GM12874 (cell line): ENCODE data around the gene MTCP1.

ENCODE experiments used
- TF ChIP-seq, protein P1 (sequence below): IDR thresholded peaks from 2 replicates; pipeline ENCODE4 v1.5.1; 2011; ENCODE audit warnings: low read depth, mild to moderate bottlenecking, control low read depth, low read length, moderate library complexity; ENCODE audit not compliant: insufficient read depth

MTCP1 gene

DNA sequence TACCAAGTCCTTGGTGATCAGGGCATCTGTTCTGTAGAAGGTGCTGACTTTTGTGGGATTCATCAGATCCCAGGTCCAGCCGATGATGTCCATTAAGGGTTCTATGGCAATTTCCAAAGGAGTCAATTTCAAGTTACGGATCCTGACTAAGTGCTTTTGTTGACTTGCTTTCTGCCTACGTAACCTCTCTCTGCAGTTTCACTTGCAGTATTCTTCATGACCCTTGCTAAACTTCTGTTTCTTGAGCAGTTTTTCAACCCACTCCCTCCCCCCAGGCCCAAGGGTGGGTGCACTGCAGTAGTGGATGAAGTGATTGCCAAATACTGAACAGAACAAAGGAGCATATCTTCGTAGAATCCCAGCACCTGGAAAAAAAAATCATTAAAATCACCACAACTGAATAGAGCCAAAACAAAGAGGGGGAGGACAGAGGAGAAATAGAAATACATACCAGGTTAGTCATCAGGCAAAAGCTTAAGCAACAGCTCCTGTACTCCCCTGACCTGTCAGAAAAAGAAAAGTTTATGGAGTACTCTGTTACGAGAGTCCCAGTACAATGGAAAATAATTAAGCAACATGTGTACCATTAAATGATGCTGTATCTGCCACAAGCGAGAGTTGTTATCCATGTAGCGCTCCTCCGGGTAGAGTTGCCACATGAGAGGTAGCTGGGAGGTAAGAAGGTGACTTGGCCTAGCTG lies 5.8 kb downstream of the MTCP1 start:
- TF ChIP-seq, protein P1, sequence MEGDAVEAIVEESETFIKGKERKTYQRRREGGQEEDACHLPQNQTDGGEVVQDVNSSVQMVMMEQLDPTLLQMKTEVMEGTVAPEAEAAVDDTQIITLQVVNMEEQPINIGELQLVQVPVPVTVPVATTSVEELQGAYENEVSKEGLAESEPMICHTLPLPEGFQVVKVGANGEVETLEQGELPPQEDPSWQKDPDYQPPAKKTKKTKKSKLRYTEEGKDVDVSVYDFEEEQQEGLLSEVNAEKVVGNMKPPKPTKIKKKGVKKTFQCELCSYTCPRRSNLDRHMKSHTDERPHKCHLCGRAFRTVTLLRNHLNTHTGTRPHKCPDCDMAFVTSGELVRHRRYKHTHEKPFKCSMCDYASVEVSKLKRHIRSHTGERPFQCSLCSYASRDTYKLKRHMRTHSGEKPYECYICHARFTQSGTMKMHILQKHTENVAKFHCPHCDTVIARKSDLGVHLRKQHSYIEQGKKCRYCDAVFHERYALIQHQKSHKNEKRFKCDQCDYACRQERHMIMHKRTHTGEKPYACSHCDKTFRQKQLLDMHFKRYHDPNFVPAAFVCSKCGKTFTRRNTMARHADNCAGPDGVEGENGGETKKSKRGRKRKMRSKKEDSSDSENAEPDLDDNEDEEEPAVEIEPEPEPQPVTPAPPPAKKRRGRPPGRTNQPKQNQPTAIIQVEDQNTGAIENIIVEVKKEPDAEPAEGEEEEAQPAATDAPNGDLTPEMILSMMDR: no peak

DNA sequence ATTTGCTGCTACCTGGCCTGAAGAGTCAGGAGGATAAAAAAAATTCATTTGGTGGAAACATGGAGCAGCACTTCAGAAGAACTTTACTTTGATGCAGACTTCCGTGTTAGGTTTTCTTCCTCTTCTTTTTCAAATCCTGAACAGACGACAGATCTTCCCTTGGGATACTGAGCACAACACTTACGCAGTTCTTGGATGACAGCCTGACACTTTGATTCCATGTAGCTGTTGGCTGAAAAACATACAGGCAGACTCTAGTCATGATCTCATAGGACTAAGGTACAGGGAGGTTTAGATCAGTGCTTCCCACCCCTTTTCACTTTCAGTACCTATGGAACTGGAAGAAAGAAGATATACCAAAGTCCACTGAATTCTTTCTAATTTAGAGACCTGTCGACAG lies 9.2 kb downstream of the MTCP1 start:
- TF ChIP-seq, protein P1: no peak

DNA sequence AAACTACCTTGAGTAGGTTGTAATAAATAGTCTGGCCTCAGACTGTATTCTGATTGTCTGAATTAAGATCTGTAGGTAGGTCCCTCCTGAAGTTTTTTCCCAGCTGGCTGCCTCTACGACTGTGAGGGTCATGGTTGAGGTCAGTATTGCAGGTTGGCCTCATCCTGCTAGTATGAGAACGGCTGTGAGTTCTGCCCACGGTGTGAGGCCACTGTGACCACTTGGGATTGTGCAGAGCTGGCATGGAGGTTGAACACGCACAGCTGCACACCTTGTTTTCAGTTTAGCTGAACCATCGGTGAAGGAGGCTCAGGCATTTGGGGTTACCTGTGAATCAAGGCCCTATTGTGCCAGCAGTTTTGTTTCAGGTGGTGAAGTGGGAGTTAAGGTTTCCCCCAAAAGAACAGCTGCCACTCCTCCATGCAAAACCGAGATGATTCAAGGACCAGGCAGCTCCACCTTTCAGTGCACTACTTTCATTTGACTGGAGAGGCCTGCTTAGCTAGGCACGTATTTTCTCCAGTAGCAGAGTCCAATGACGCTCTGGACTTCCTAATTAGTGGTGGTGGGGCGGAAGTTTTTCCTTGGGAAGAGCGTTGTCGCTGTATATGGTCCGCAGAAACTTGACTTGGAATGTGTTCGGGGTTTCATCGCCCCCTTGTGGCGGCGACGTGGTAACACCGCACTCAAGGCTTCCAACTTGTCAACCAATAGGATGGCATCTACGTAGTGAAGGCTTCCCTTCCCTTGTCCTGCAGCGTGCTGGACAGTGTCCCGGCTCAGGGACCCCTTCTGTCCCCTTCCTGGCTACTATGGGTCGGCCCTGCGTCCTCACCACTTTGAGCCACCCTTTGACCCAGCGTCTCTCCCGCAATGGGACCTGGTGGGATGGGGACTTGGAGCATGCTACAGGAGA lies 13.8 kb downstream of the MTCP1 start:
- TF ChIP-seq, protein P1: peak; percentile 69

DNA sequence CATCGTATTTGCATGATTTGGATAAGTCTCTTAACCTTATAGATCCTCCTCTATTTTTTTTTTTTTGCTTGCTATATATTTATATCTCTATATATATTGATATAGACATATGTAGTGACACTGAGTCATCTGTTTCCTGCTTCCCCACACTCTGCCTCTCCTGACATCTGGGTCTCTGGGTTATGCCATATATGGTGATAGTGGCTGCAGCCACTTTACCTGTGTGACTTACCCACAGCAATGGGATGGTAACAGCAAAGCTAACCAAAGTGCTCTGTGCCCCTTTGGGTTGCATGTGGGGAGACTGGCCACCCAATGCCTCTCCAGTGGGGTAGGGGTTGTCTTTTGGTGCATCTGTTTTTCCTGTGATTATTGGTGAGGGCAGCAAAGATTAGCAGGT lies 14.5 kb downstream of the MTCP1 start:
- TF ChIP-seq, protein P1: no peak

DNA sequence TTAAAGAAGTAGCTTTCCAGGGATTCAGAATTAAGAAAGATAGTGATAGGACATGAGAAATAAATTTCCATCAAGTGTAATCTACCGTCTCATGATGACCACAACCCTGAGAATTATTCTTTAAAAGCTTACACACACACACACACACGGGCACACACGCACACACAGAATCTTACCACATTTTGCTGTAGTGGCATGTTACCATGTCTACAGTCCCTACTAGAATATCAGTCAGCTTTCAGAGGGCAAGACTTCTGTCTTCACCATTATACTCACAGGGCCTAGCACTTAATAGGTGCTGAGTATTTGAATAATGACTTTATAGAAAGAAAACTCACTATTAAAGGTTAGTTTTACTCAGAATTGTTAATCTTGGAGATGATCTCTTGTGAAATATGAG lies 15.4 kb downstream of the MTCP1 start:
- TF ChIP-seq, protein P1: no peak

DNA sequence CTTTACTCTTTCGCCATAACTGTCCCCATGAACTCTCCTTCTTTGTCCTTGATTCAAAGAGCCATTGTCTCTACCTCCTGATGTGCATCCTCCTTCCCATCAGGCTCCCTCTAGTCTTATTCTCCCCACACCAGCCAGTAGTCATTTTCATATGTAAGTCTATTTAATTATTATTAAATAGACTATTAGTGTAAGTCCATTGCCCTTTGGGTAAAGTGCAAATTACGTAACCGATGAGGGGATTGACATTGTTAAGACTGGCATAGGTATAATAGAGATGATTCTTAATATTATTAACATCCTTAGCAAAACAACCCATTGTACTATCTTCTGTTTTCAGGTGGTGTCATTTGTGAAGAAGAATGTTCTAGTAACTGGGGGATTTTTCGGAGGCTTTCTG lies 16.7 kb downstream of the MTCP1 start:
- TF ChIP-seq, protein P1: no peak

DNA sequence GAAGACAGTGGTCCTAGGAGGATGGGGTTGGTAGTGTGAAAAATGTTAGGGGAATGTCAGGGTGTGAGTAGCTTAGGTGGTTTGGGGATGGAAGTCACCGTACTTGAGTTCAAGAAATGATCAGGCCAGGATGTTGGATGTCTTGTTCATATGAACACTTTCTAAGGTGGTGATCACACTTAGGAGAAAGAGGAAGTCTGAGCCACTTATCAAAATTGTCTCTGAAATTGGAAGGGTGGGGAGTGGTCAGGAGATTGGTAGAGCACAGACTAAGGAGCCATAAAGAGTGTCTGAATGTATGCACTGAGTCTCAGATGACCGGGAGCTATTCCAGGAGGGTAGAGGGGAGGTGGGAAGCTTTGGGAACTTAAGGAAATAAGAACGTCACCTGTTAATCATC lies 17.3 kb downstream of the MTCP1 start:
- TF ChIP-seq, protein P1: no peak
